ENCODE results near the gene ELOVL2.

DNA sequence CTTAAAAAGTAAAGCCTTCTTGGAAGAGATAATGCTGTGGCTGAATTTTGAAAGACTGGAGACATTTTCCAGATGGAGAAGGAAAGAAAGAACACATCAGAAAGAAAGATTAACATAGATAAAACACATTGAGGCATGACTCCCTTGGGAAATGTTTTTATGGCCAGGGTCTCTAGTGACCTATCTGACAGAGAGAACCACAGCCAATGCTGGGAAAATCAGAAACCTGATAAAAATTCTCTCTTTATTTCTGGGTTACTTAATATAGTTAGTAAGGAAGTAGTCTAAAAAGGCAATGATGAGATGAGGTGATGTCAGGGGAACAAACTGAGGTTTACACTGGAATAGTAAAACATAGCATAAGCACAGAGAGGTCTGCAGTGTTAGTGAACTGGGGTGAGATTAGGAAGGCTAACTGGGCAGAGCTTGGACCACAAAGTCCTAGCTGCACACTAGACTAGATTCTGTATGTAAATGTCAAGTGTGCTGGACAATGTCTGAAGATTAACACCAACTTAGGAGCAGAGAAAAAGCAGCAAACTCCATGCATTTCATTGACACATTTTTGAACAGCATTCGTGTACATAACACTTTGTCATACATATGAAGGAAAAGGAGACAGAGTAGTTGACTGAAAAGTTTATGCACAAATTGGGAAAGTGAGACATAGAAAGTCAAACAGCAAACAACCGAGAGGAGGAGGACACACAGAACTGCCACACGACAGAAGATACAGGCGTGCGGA is 31.0 kb downstream of the ELOVL2 start:
- TF ChIP-seq FOXK2 (IDR thresholded peaks at IDR 0.05) (no peak), POLR2AphosphoS5 (IDR thresholded peaks at IDR 0.05; ENCODE audit: low read length) (no peak), CBFB (IDR thresholded peaks at IDR 0.05; ENCODE audit: low read depth) (no peak), RAD51 (IDR thresholded peaks at IDR 0.05) (no peak)
- TF ChIP-seq, protein P1, sequence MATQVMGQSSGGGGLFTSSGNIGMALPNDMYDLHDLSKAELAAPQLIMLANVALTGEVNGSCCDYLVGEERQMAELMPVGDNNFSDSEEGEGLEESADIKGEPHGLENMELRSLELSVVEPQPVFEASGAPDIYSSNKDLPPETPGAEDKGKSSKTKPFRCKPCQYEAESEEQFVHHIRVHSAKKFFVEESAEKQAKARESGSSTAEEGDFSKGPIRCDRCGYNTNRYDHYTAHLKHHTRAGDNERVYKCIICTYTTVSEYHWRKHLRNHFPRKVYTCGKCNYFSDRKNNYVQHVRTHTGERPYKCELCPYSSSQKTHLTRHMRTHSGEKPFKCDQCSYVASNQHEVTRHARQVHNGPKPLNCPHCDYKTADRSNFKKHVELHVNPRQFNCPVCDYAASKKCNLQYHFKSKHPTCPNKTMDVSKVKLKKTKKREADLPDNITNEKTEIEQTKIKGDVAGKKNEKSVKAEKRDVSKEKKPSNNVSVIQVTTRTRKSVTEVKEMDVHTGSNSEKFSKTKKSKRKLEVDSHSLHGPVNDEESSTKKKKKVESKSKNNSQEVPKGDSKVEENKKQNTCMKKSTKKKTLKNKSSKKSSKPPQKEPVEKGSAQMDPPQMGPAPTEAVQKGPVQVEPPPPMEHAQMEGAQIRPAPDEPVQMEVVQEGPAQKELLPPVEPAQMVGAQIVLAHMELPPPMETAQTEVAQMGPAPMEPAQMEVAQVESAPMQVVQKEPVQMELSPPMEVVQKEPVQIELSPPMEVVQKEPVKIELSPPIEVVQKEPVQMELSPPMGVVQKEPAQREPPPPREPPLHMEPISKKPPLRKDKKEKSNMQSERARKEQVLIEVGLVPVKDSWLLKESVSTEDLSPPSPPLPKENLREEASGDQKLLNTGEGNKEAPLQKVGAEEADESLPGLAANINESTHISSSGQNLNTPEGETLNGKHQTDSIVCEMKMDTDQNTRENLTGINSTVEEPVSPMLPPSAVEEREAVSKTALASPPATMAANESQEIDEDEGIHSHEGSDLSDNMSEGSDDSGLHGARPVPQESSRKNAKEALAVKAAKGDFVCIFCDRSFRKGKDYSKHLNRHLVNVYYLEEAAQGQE (IDR thresholded peaks at IDR 0.05; ENCODE audit: low read depth, low read length), result no peak
- TF ChIP-seq, protein P2, sequence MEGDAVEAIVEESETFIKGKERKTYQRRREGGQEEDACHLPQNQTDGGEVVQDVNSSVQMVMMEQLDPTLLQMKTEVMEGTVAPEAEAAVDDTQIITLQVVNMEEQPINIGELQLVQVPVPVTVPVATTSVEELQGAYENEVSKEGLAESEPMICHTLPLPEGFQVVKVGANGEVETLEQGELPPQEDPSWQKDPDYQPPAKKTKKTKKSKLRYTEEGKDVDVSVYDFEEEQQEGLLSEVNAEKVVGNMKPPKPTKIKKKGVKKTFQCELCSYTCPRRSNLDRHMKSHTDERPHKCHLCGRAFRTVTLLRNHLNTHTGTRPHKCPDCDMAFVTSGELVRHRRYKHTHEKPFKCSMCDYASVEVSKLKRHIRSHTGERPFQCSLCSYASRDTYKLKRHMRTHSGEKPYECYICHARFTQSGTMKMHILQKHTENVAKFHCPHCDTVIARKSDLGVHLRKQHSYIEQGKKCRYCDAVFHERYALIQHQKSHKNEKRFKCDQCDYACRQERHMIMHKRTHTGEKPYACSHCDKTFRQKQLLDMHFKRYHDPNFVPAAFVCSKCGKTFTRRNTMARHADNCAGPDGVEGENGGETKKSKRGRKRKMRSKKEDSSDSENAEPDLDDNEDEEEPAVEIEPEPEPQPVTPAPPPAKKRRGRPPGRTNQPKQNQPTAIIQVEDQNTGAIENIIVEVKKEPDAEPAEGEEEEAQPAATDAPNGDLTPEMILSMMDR (IDR thresholded peaks at IDR 0.05 in 2 of 3, conservative IDR thresholded peaks at IDR 0.05 in 1 of 3; ENCODE audit: control insufficient read depth in 2 of 3, extremely low read depth in 1 of 3, insufficient read depth in 1 of 3, low read depth in 3 of 3, low read length in 3 of 3), result no peak
- TF ChIP-seq, protein P3, sequence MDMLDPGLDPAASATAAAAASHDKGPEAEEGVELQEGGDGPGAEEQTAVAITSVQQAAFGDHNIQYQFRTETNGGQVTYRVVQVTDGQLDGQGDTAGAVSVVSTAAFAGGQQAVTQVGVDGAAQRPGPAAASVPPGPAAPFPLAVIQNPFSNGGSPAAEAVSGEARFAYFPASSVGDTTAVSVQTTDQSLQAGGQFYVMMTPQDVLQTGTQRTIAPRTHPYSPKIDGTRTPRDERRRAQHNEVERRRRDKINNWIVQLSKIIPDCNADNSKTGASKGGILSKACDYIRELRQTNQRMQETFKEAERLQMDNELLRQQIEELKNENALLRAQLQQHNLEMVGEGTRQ (IDR thresholded peaks at IDR 0.05; ENCODE audit: borderline replicate concordance, low read depth, low read length), result no peak

Data from GM12878 (cell line).